Trophoblast cell (in vitro differentiated cells and primary cell): Measurements from ENCODE around the gene LAMA5.
A peak's percentile ranks its signal among the peaks of the same experiment; 100 is the strongest.

ENCODE experiments used
- DNase-seq, 2 donors: peaks; one replicate each; pipeline ENCODE4 v3.0.0-alpha.2; 2016
- H2AFZ ChIP-seq: 2 replicates; pipeline ENCODE4 v1.6.1; 2013; ENCODE audit warnings: low read length, moderate library complexity, mild to moderate bottlenecking; ENCODE audit not compliant: insufficient read depth, poor library complexity
- H2AK5ac ChIP-seq: 2 replicates; pipeline ENCODE4 v1.6.1; 2013; ENCODE audit warnings: mild to moderate bottlenecking, low read length
- H2BK120ac ChIP-seq: 2 replicates; pipeline ENCODE4 v1.6.1; 2013; ENCODE audit warnings: low read length, mild to moderate bottlenecking, moderate library complexity; ENCODE audit not compliant: insufficient read depth, poor library complexity
- H2BK12ac ChIP-seq: 2 replicates; pipeline ENCODE4 v1.6.1; 2013; ENCODE audit warnings: mild to moderate bottlenecking, low read length, moderate library complexity
- H2BK5ac ChIP-seq: 2 replicates; pipeline ENCODE4 v1.6.1; 2013; ENCODE audit warnings: low read length, low read depth, moderate library complexity, mild to moderate bottlenecking; ENCODE audit not compliant: poor library complexity
- H3K14ac ChIP-seq: 2 replicates; pipeline ENCODE4 v1.6.1; 2013; ENCODE audit warnings: mild to moderate bottlenecking, low read length
- H3K18ac ChIP-seq: 2 replicates; pipeline ENCODE4 v1.6.1; 2013; ENCODE audit warnings: mild to moderate bottlenecking, low read length
- H3K23ac ChIP-seq: 2 replicates; pipeline ENCODE4 v1.6.1; 2013; ENCODE audit warnings: low read length
- H3K27ac ChIP-seq: 2 replicates; pipeline ENCODE4 v1.5.1; 2013; ENCODE audit warnings: low read depth, mild to moderate bottlenecking, inconsistent platforms, low read length, moderate library complexity
- H3K27me3 ChIP-seq: 2 replicates; pipeline ENCODE4 v1.6.1; 2013; ENCODE audit warnings: inconsistent platforms, mild to moderate bottlenecking, low read length, moderate library complexity; ENCODE audit not compliant: insufficient read depth
- H3K36me3 ChIP-seq, 2 experiments: 1 replicate in 1 of 2; 2 replicates in 1 of 2; pipeline ENCODE4 v1.6.1; 2013; ENCODE audit warnings: low read length in 2 of 2, mild to moderate bottlenecking in 2 of 2, moderate library complexity in 1 of 2; ENCODE audit not compliant: insufficient read depth in 2 of 2, control insufficient read depth in 1 of 2
- H3K4ac ChIP-seq: 2 replicates; pipeline ENCODE4 v1.6.1; 2013; ENCODE audit warnings: low read depth, mild to moderate bottlenecking, low read length, moderate library complexity
- H3K4me1 ChIP-seq, 2 experiments: 1 replicate in 1 of 2; 2 replicates in 1 of 2; pipeline ENCODE4 v1.6.1; 2013; ENCODE audit warnings: low read length in 2 of 2, mild to moderate bottlenecking in 2 of 2, moderate library complexity in 1 of 2; ENCODE audit not compliant: insufficient read depth in 2 of 2, control insufficient read depth in 1 of 2
- H3K4me2 ChIP-seq: 2 replicates; pipeline ENCODE4 v1.6.1; 2013; ENCODE audit warnings: inconsistent platforms, mild to moderate bottlenecking, low read length, moderate library complexity
- H3K4me3 ChIP-seq: 2 replicates; pipeline ENCODE4 v1.5.1; 2013; ENCODE audit warnings: mild to moderate bottlenecking, low read depth, low read length, inconsistent platforms
- H3K79me1 ChIP-seq: one replicate; pipeline ENCODE4 v1.6.1; 2013; ENCODE audit warnings: low read length
- H3K79me2 ChIP-seq: 2 replicates; pipeline ENCODE4 v1.6.1; 2013; ENCODE audit warnings: low read length, mild to moderate bottlenecking; ENCODE audit not compliant: control insufficient read depth, insufficient read depth, poor library complexity
- H3K9ac ChIP-seq: 2 replicates; pipeline ENCODE4 v1.6.1; 2013; ENCODE audit warnings: mild to moderate bottlenecking, low read length
- H3K9me3 ChIP-seq: 2 replicates; pipeline ENCODE4 v1.6.1; 2013; ENCODE audit warnings: low read depth, mild to moderate bottlenecking, control low read depth, inconsistent platforms, low read length; ENCODE audit not compliant: insufficient read depth
- H4K12ac ChIP-seq: 2 replicates; pipeline ENCODE4 v1.6.1; 2013; ENCODE audit warnings: low read depth, mild to moderate bottlenecking, low read length, moderate library complexity
- H4K8ac ChIP-seq: 2 replicates; pipeline ENCODE4 v1.6.1; 2013; ENCODE audit warnings: low read depth, mild to moderate bottlenecking, low read length, moderate library complexity
- H4K91ac ChIP-seq: one replicate; pipeline ENCODE4 v1.6.1; 2013; ENCODE audit warnings: low read depth, mild to moderate bottlenecking, low read length, moderate library complexity
- WGBS: extraction: QIAGEN DNeasy Blood & Tissue Kit; methylation state at CpG from one replicate; pipeline ENCODE4 v1.1.7; 2013; ENCODE audit warnings: missing lambda C conversion rate; ENCODE audit not compliant: insufficient read length, insufficient coverage; ENCODE audit errors: extremely low coverage; 5-methylcytosine and 5-hydroxymethylcytosine counted together

LAMA5 gene

GRCh38 chr20:62387219-62387913 lies 20.3 kb upstream of the LAMA5 start:
- DNase-seq, result no peak
- H3K18ac ChIP-seq, result peak overlapping the region; percentile 2
- peak overlapping the region; percentile 96 for H3K4ac ChIP-seq
- peaks cover 14% of the 10 kb centered on the region for H3K79me2 ChIP-seq
- H2AK5ac ChIP-seq, result peak overlapping the region; percentile 79
- peak overlapping the region; percentile 25 for H3K14ac ChIP-seq
- peak overlapping the region; percentile 96 for H3K9ac ChIP-seq
- no peaks in the 10 kb centered on the region for H3K27me3 ChIP-seq
- H3K4me2 ChIP-seq, result peak overlapping the region; percentile 91
- H4K8ac ChIP-seq, result peak overlapping the region; percentile 75
- peaks cover 45% of the 10 kb centered on the region in 2 experiments for H3K36me3 ChIP-seq
- no peak overlapping the region for H2BK5ac ChIP-seq
- H4K12ac ChIP-seq, result peak overlapping the region; percentile 61
- H3K79me1 ChIP-seq, result peaks cover 12% of the 10 kb centered on the region
- no peak overlapping the region for H2AFZ ChIP-seq
- H2BK120ac ChIP-seq, result peak overlapping the region; percentile 18
- peak overlapping the region; percentile 93 for H3K4me3 ChIP-seq
- H3K9me3 ChIP-seq, result no peaks in the 10 kb centered on the region
- H3K27ac ChIP-seq, result no peak overlapping the region
- peak overlapping the region; percentile 79 for H4K91ac ChIP-seq
- no CpG with 5 or more reads among the region's 47 CpGs for WGBS
- H2BK12ac ChIP-seq, result no peak overlapping the region
- no peak overlapping the region for H3K23ac ChIP-seq
- H3K4me1 ChIP-seq, result peaks cover 4 to 10% of the 10 kb centered on the region in 2 experiments

GRCh38 chr20:62386383-62387218 lies 19.5 kb upstream of the LAMA5 start, which contains the start of gene RPS21:
Gene RPS21 (plus strand): TSS chr20:62387103. CDS start chr20:62387339, 236 bp downstream.
- Histone ChIP-seq H3K9me3 (no peaks in the 10 kb centered on the region), H3K14ac (peak within 1 kb of the TSS; percentile 82), H3K4me2 (peak within 1 kb of the TSS; percentile 91), H4K91ac (peak within 1 kb of the TSS; percentile 80), H3K27me3 (no peaks in the 10 kb centered on the region), H3K79me2 (peaks cover 14% of the 10 kb centered on the region), H3K4ac (peak within 1 kb of the TSS; percentile 96), H2AFZ (peak within 1 kb of the TSS; percentile 53), H4K12ac (peak within 1 kb of the TSS; percentile 61), H3K4me3 (peak within 1 kb of the TSS; percentile 93), H3K18ac (peak within 1 kb of the TSS; percentile 74), H2BK12ac (no peak within 1 kb of the TSS), H3K23ac (no peak within 1 kb of the TSS), H2BK5ac (peak within 1 kb of the TSS; percentile 39), H3K79me1 (peaks cover 12% of the 10 kb centered on the region), H3K4me1 (peaks cover 4 to 10% of the 10 kb centered on the region in 2 experiments), H4K8ac (peak within 1 kb of the TSS; percentile 93), H3K27ac (peak within 1 kb of the TSS; percentile 7), H2BK120ac (peak within 1 kb of the TSS; percentile 67), H3K9ac (peak within 1 kb of the TSS; percentile 99), H3K36me3 (peaks cover 37 to 43% of the 10 kb centered on the region in 2 experiments), H2AK5ac (peak within 1 kb of the TSS; percentile 79)
- WGBS, result no CpG with 5 or more reads among the region's 83 CpGs
- DNase-seq, result peak; percentile 87 to 93

- Histone ChIP-seq H3K4me3 (no peak overlapping the region), H3K9ac (no peak overlapping the region), H3K18ac (no peak overlapping the region), H3K4me1 (peaks cover 14 to 22% of the 10 kb centered on the region in 2 experiments), H3K9me3 (no peaks in the 10 kb centered on the region), H4K91ac (no peak overlapping the region), H3K4me2 (no peak overlapping the region), H3K79me2 (peaks cover 18% of the 10 kb centered on the region), H4K12ac (no peak overlapping the region), H2BK5ac (no peak overlapping the region), H2BK120ac (no peak overlapping the region), H3K4ac (no peak overlapping the region), H3K14ac (no peak overlapping the region), H4K8ac (no peak overlapping the region), H3K79me1 (peaks cover 26% of the 10 kb centered on the region), H3K36me3 (peaks cover under 1 to 6% of the 10 kb centered on the region in 2 experiments), H2AFZ (no peak overlapping the region), H3K27me3 (no peaks in the 10 kb centered on the region), H3K27ac (no peak overlapping the region), H2AK5ac (no peak overlapping the region), H3K23ac (no peak overlapping the region), H2BK12ac (no peak overlapping the region)
- no CpG with 5 or more reads among the region's 18 CpGs for WGBS
- peak; percentile 86 to 90 for DNase-seq
Measured at GRCh38 chr20:62382306-62383198, 15.4 kb upstream of the LAMA5 start.

- Histone ChIP-seq H4K12ac (no peak overlapping the region), H3K79me2 (peaks cover 14% of the 10 kb centered on the region), H3K27me3 (no peaks in the 10 kb centered on the region), H3K4me2 (no peak overlapping the region), H4K91ac (no peak overlapping the region), H2BK12ac (no peak overlapping the region), H2BK120ac (no peak overlapping the region), H3K4me3 (no peak overlapping the region), H3K4ac (no peak overlapping the region), H2AK5ac (no peak overlapping the region), H3K27ac (no peak overlapping the region), H3K23ac (no peak overlapping the region), H3K79me1 (peaks cover 30% of the 10 kb centered on the region), H2BK5ac (no peak overlapping the region), H3K9ac (peak overlapping the region; percentile 14), H2AFZ (no peak overlapping the region), H3K18ac (no peak overlapping the region), H3K9me3 (no peaks in the 10 kb centered on the region), H4K8ac (no peak overlapping the region), H3K36me3 (peaks cover 0 to 6% of the 10 kb centered on the region in 2 experiments), H3K14ac (no peak overlapping the region), H3K4me1 (peaks cover 19 to 28% of the 10 kb centered on the region in 2 experiments)
- no peak for DNase-seq
- no CpG with 5 or more reads among the region's 6 CpGs for WGBS
Measured at GRCh38 chr20:62381842-62382241, 14.7 kb upstream of the LAMA5 start.
